Neuronal stem cell (in vitro differentiated cells): Measurements from ENCODE around the gene KRTAP16-1.

Experiments used
- DNase-seq: peaks from one replicate; pipeline ENCODE4 v3.0.0-alpha.2; 2013; ENCODE audit warnings: low spot score
- H2AFZ ChIP-seq: one replicate; pipeline ENCODE4 v1.6.1; 2013; ENCODE audit warnings: mild to moderate bottlenecking, low read length, inconsistent platforms
- H2AK5ac ChIP-seq: 2 replicates; pipeline ENCODE4 v1.6.1; 2013; ENCODE audit warnings: low read depth, mild to moderate bottlenecking, inconsistent platforms, low read length, moderate library complexity, mixed read lengths
- H2BK120ac ChIP-seq: 2 replicates; pipeline ENCODE4 v1.6.1; 2013; ENCODE audit warnings: low read depth, mild to moderate bottlenecking, inconsistent platforms, low read length, moderate library complexity, mixed read lengths
- H2BK12ac ChIP-seq: one replicate; pipeline ENCODE4 v1.6.1; 2013; ENCODE audit warnings: low read length, inconsistent platforms
- H2BK15ac ChIP-seq: 2 replicates; pipeline ENCODE4 v1.6.1; 2013; ENCODE audit warnings: mild to moderate bottlenecking, low read length, inconsistent platforms, mixed read lengths
- H2BK5ac ChIP-seq: one replicate; pipeline ENCODE4 v1.6.1; 2013; ENCODE audit warnings: inconsistent platforms, mild to moderate bottlenecking, low read length, moderate library complexity
- H3K14ac ChIP-seq: one replicate; pipeline ENCODE4 v1.6.1; 2013; ENCODE audit warnings: low read length, inconsistent platforms
- H3K18ac ChIP-seq: 2 replicates; pipeline ENCODE4 v1.6.1; 2013; ENCODE audit warnings: low read length, inconsistent platforms
- H3K23ac ChIP-seq: 2 replicates; pipeline ENCODE4 v1.6.1; 2013; ENCODE audit warnings: low read depth, mild to moderate bottlenecking, mixed read lengths, low read length, inconsistent platforms; ENCODE audit not compliant: poor library complexity
- H3K27ac ChIP-seq: replicated peaks from 3 replicates; pipeline ENCODE4 v1.5.1; 2013; ENCODE audit warnings: low read length, inconsistent platforms
- H3K27me3 ChIP-seq, 3 experiments: 2 replicates each; pipeline ENCODE4 v1.6.1; 2013; ENCODE audit warnings: low read length in 3 of 3, mild to moderate bottlenecking in 2 of 3, inconsistent platforms in 1 of 3, low read depth in 1 of 3, mixed read lengths in 1 of 3, moderate library complexity in 1 of 3; ENCODE audit not compliant: control insufficient read depth in 3 of 3, insufficient read depth in 3 of 3
- H3K36me3 ChIP-seq, 2 donors: replicated peaks in 1 of 2; 2 replicates each; pipeline ENCODE4 v1.6.1; 2013; ENCODE audit warnings: low read length in 2 of 2; ENCODE audit not compliant: control insufficient read depth in 2 of 2, insufficient read depth in 2 of 2
- H3K4ac ChIP-seq: 2 replicates; pipeline ENCODE4 v1.6.1; 2013; ENCODE audit warnings: inconsistent platforms, mild to moderate bottlenecking, low read length, moderate library complexity
- H3K4me1 ChIP-seq, 2 donors: 1 replicate in 1 of 2; 2 replicates in 1 of 2; pipeline ENCODE4 v1.6.1; 2013; ENCODE audit warnings: low read length in 2 of 2, low read depth in 1 of 2; ENCODE audit not compliant: control insufficient read depth in 2 of 2, insufficient read depth in 1 of 2
- H3K4me2 ChIP-seq: one replicate; pipeline ENCODE4 v1.6.1; 2013; ENCODE audit warnings: mild to moderate bottlenecking, low read length, inconsistent platforms; ENCODE audit not compliant: insufficient read depth, poor library complexity, severe bottlenecking
- H3K4me3 ChIP-seq, 2 donors: 2 replicates each; pipeline ENCODE4 v1.5.1; 2013; ENCODE audit warnings: low read length in 2 of 2, mild to moderate bottlenecking in 2 of 2, inconsistent platforms in 1 of 2, moderate library complexity in 1 of 2
- H3K79me1 ChIP-seq: one replicate; pipeline ENCODE4 v1.6.1; 2013; ENCODE audit warnings: low read depth, mild to moderate bottlenecking, inconsistent platforms, low read length, moderate library complexity
- H3K9ac ChIP-seq: one replicate; pipeline ENCODE4 v1.6.1; 2013; ENCODE audit warnings: mild to moderate bottlenecking, low read depth, low read length, inconsistent platforms; ENCODE audit not compliant: poor library complexity
- H3K9me3 ChIP-seq, 2 donors: replicated peaks in 1 of 2; 2 replicates each; pipeline versions ENCODE3 to v1.6.1; 2013; ENCODE audit warnings: low read length in 2 of 2, mild to moderate bottlenecking in 2 of 2, inconsistent platforms in 1 of 2, low read depth in 1 of 2, mixed read lengths in 1 of 2, moderate library complexity in 1 of 2; ENCODE audit not compliant: control insufficient read depth in 2 of 2, insufficient read depth in 1 of 2
- H4K8ac ChIP-seq: one replicate; pipeline ENCODE4 v1.6.1; 2013; ENCODE audit warnings: low read depth, mild to moderate bottlenecking, inconsistent platforms, low read length, moderate library complexity
- H4K91ac ChIP-seq: one replicate; pipeline ENCODE4 v1.6.1; 2013; ENCODE audit warnings: low read length, low read depth, mild to moderate bottlenecking, inconsistent platforms; ENCODE audit not compliant: poor library complexity
- WGBS, 2 donors: extraction: QIAGEN DNeasy Blood & Tissue Kit; methylation state at CpG; one replicate each; pipeline ENCODE4 v1.1.7; 2013; ENCODE audit warnings: missing lambda C conversion rate in 2 of 2, mixed read lengths in 1 of 2; ENCODE audit not compliant: insufficient read length in 2 of 2, insufficient replicate concordance in 1 of 2; ENCODE audit errors: extremely low coverage in 2 of 2; 5-methylcytosine and 5-hydroxymethylcytosine counted together

KRTAP16-1 gene

DNA sequence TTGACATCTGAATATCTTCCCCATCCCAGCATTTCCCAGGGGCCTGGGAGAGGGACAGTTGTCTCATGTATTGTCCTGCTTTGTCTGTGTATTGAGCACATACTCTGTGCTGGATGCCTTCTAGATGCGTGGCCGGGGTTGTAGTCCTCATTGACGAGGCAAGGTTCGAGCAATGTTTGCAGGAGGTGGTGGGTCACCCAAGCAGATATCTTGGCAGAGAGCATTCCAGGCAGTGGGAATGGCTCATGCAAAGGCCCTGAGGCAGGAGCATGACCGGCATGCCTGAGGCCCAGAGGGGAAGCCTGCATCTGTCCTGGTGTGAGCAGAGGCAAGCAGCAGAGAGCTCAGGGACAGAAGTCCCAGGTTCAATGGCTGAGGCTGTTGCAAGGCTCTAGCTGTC lies 24.0 kb upstream of the KRTAP16-1 start:
- no peak overlapping the region for H3K27ac ChIP-seq
- H3K18ac ChIP-seq: peak overlapping the region; percentile 34
- peak overlapping the region; percentile 25 for H3K23ac ChIP-seq
- no peak overlapping the region for H2AFZ ChIP-seq
- no peak overlapping the region for H3K4me3 ChIP-seq
- no peaks in the 10 kb centered on the region for H3K9me3 ChIP-seq
- H3K4ac ChIP-seq: no peak overlapping the region
- no peaks in the 10 kb centered on the region for H3K27me3 ChIP-seq
- H3K9ac ChIP-seq: no peak overlapping the region
- DNase-seq: no peak
- peak overlapping the region; percentile 49 for H4K91ac ChIP-seq
- H3K79me1 ChIP-seq: no peaks in the 10 kb centered on the region
- no CpG with 5 or more reads among the region's 5 CpGs for WGBS, 2 donors
- H3K4me2 ChIP-seq: no peak overlapping the region
- no peak overlapping the region for H2BK15ac ChIP-seq
- H3K4me1 ChIP-seq: no peaks in the 10 kb centered on the region
- no peak overlapping the region for H2BK120ac ChIP-seq
- peak overlapping the region; percentile 28 for H3K14ac ChIP-seq
- H3K36me3 ChIP-seq: no peaks in the 10 kb centered on the region
- no peak overlapping the region for H2BK5ac ChIP-seq
- no peak overlapping the region for H4K8ac ChIP-seq
- no peak overlapping the region for H2BK12ac ChIP-seq
- H2AK5ac ChIP-seq: no peak overlapping the region

DNA sequence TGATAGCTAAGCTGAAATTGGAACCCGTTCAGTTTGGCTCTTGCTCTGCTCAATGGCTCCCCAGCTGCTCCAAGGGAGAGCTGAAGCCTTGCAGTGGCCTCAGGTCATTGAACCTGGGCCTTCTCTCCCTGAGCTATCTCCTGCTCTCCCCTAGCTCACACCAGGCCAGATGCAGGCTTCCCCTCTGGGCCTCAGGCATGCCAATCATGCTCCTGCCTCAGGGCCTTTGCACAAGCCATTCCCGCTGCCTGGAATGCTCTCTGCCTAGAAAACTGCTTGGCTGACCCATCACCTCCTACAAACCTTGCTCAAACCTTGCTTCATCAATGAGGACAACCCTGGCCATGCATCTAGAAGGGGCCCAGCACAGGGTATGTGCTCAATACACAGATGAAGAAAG lies 23.1 kb upstream of the KRTAP16-1 start:
- Histone ChIP-seq H3K18ac (no peak overlapping the region), H3K9ac (no peak overlapping the region), H2BK120ac (no peak overlapping the region), H2AFZ (no peak overlapping the region), H3K14ac (peak overlapping the region; percentile 3), H2BK12ac (no peak overlapping the region), H4K91ac (no peak overlapping the region), H3K36me3 (no peaks in the 10 kb centered on the region), H4K8ac (no peak overlapping the region), H2AK5ac (no peak overlapping the region), H3K4me1 (no peaks in the 10 kb centered on the region), H3K23ac (no peak overlapping the region), H3K79me1 (no peaks in the 10 kb centered on the region), H3K9me3 (no peaks in the 10 kb centered on the region), H2BK5ac (no peak overlapping the region), H3K4ac (no peak overlapping the region), H3K27me3 (no peaks in the 10 kb centered on the region), H3K4me2 (no peak overlapping the region), H3K27ac (no peak overlapping the region), H3K4me3 (no peak overlapping the region), H2BK15ac (no peak overlapping the region)
- no CpG with 5 or more reads among the region's 2 CpGs for WGBS, 2 donors
- no peak for DNase-seq

DNA sequence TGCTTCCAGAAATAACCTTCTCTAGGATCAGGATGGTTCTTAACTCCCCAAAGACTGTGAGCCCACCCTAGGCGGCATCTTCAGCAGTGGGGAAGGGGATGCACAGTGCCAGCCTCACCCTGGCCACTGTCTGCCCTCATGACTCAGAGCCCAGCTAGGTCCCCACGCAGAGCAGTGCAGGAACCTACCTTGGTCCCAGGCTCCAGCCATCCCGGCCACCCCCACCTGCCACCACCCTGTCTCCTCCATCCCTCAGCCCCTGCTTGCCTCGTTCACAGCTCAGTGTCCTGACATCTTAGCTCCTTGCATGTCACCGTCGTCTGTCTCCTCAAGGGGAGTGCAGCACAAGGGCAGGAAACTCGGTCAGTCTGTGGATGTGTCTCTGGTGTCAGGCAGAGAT lies 22.5 kb upstream of the KRTAP16-1 start:
- no peak overlapping the region for H3K23ac ChIP-seq
- H4K91ac ChIP-seq: no peak overlapping the region
- no peaks in the 10 kb centered on the region for H3K9me3 ChIP-seq
- H3K27ac ChIP-seq: no peak overlapping the region
- no peaks in the 10 kb centered on the region for H3K36me3 ChIP-seq
- no peak overlapping the region for H3K9ac ChIP-seq
- no peak overlapping the region for H4K8ac ChIP-seq
- H2AK5ac ChIP-seq: no peak overlapping the region
- H3K18ac ChIP-seq: peak overlapping the region; percentile 31
- H3K4me2 ChIP-seq: no peak overlapping the region
- H3K4me3 ChIP-seq: no peak overlapping the region
- H2BK120ac ChIP-seq: no peak overlapping the region
- H2BK15ac ChIP-seq: no peak overlapping the region
- no peaks in the 10 kb centered on the region for H3K27me3 ChIP-seq
- H3K14ac ChIP-seq: no peak overlapping the region
- H2BK12ac ChIP-seq: no peak overlapping the region
- H3K79me1 ChIP-seq: no peaks in the 10 kb centered on the region
- no CpG with 5 or more reads among the region's 7 CpGs for WGBS, 2 donors
- H3K4me1 ChIP-seq: no peaks in the 10 kb centered on the region
- no peak for DNase-seq
- H2AFZ ChIP-seq: no peak overlapping the region
- H2BK5ac ChIP-seq: no peak overlapping the region
- H3K4ac ChIP-seq: no peak overlapping the region

DNA sequence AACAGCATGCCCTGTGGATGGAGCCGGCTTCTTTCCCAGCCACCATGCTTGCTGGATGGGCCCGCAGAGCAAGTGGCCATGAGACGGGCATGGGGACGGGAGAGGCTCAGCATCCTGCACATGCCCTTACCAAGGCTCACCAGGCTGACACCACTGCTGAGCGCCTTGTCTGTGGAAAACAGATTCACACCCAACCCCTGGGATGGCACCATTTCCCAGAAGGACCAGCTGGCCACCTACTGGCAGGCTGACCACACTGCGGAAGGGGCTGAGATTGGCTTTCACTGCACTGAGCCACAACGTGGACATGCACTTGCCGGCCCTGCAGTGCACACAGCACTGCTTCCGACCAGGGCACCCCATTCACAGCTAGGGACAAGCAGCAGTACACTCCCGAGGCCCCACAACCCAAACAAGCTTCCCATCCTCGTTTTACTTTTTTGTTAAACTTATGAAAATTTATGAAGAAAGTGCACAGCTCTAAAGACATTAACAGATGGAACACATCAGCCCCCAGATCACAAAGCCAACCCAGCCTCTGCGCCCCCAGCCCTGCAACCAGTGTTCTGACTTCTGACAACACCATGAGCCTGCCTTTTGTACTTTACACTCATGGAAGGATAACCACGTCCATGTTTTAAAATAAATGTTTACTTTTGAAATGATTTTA lies 20.3 kb upstream of the KRTAP16-1 start:
- Histone ChIP-seq H3K36me3 (no peaks in the 10 kb centered on the region), H3K14ac (no peak overlapping the region), H3K4me3 (no peak overlapping the region), H3K18ac (peak overlapping the region; percentile 29), H3K23ac (no peak overlapping the region), H4K8ac (peak overlapping the region; percentile 85), H2BK120ac (peak overlapping the region; percentile 44), H2AFZ (no peak overlapping the region), H2AK5ac (peak overlapping the region; percentile 88), H3K9me3 (no peaks in the 10 kb centered on the region), H2BK12ac (no peak overlapping the region), H3K4me1 (no peaks in the 10 kb centered on the region), H3K4ac (peak overlapping the region; percentile 77), H4K91ac (no peak overlapping the region), H3K27me3 (no peaks in the 10 kb centered on the region), H3K27ac (no peak overlapping the region), H2BK5ac (peak overlapping the region; percentile 89), H3K9ac (no peak overlapping the region), H2BK15ac (peak overlapping the region; percentile 82), H3K79me1 (no peaks in the 10 kb centered on the region), H3K4me2 (no peak overlapping the region)
- WGBS, 2 donors: no CpG with 5 or more reads among the region's 13 CpGs
- DNase-seq: peak; percentile 42
